Kidney (tissue), 14 donors: ENCODE measurements around the gene PPARA. TPM values are rescaled to one million over a fixed set of nuclear protein-coding genes. Genes with fewer than 3 reads are reported as not detected.

ENCODE experiments used
- DNase-seq, 5 donors: peaks; one replicate each; pipeline ENCODE4 v3.0.0-alpha.2; 2013 to 2020
- FAIRE-seq: peaks from 2 replicates; lab custom pipeline; 2012; peaks lifted over from hg19 to GRCh38; lab: Jason Lieb, UNC
- H3K27ac ChIP-seq, 2 donors: one replicate each; pipeline ENCODE4 v1.7.0; 2013; ENCODE audit warnings: low read depth in 2 of 2, low read length in 2 of 2, inconsistent platforms in 1 of 2
- H3K27me3 ChIP-seq: one replicate; pipeline ENCODE4 v1.7.1; 2013; ENCODE audit warnings: low read length, inconsistent platforms; ENCODE audit not compliant: control insufficient read depth, insufficient read depth
- H3K36me3 ChIP-seq, 3 donors: one replicate each; pipeline versions ENCODE4 v1.7.0 to v1.7.1; 2013; ENCODE audit warnings: low read length in 3 of 3, control low read depth in 1 of 3, inconsistent platforms in 1 of 3; ENCODE audit not compliant: insufficient read depth in 3 of 3, control insufficient read depth in 2 of 3
- H3K4me1 ChIP-seq, 3 donors: one replicate each; pipeline versions ENCODE4 v1.7.0 to v1.7.1; 2013; ENCODE audit warnings: low read length in 3 of 3, inconsistent platforms in 1 of 3, low read depth in 1 of 3; ENCODE audit not compliant: control insufficient read depth in 2 of 3, insufficient read depth in 2 of 3
- H3K4me3 ChIP-seq, 3 donors: one replicate each; pipeline versions ENCODE4 v1.7.0 to v1.8.1; 2013; ENCODE audit warnings: low read length in 3 of 3, control low read depth in 1 of 3, inconsistent platforms in 1 of 3
- H3K9ac ChIP-seq, 3 donors: one replicate each; pipeline versions ENCODE4 v1.7.0 to v1.7.1; 2013; ENCODE audit warnings: low read length in 3 of 3, control low read depth in 1 of 3, inconsistent platforms in 1 of 3
- H3K9me3 ChIP-seq, 3 donors: one replicate each; pipeline versions ENCODE4 v1.7.0 to v1.7.1; 2013; ENCODE audit warnings: low read length in 3 of 3, control low read depth in 1 of 3, inconsistent platforms in 1 of 3; ENCODE audit not compliant: control insufficient read depth in 2 of 3, insufficient read depth in 1 of 3
- intact Hi-C: fragments of 100-400 bp; cut with DNase I; formaldehyde crosslinking; loops from one replicate; pipeline ENCODE4 v1.11.1; 2022
- polyA plus RNA-seq: library from polyadenylated mRNA; stranded (reverse); fragments of 350-450 nt; fragmentation: Illumina TruSeq; extraction: RNeasy Lipid Tissue Mini Kit (QIAGEN cat#74804); gene quantifications from one replicate; pipeline ENCODE4 v1.2.3, GENCODE V29; 2014; ENCODE audit warnings: low read depth, low replicate concordance; ENCODE audit not compliant: insufficient read depth
- total RNA-seq: library from RNA; stranded (reverse); fragmentation: NEBNext Ultra II Directional; extraction: Animal tissue kit (Norgen Biotek cat#: 25700); gene quantifications from one replicate; pipeline ENCODE4 v1.2.1, GENCODE V29; 2021
- TF ChIP-seq, protein P1 (sequence below): IDR thresholded peaks from 3 replicates; pipeline ENCODE4 v1.5.1; 2012; ENCODE audit warnings: mild to moderate bottlenecking, moderate library complexity, borderline replicate concordance; ENCODE audit not compliant: insufficient read depth; ENCODE audit errors: extremely low read depth
- donor health status: control.
- donor health status: control.
- donor health status: control.
- donor health status: control.
- donor health status: control.
- donor health status: DM: yes; HTN: yes; CAD: no.
- donor health status: Normal renal cell carcinoma (clear cell type).

The PPARA gene
- total and polyA plus RNA-seq, 2 donors from 2014 or later: 15.8 to 36.8 TPM

- Histone ChIP-seq H3K9ac (no peak overlapping the region), H3K27me3 (no peaks in the 10 kb centered on the region), H3K36me3 (peaks cover 0 to 6% (median 2%) of the 10 kb centered on the region in 3 donors), H3K4me1 (peaks cover 0 to 10% (median 0%) of the 10 kb centered on the region in 3 donors), H3K27ac (no peak overlapping the region), H3K4me3 (no peak overlapping the region), H3K9me3 (no peaks in the 10 kb centered on the region)
- no peak for DNase-seq
- no peak for FAIRE-seq
- intact Hi-C loops: no loop called here
- TF ChIP-seq, protein P1, sequence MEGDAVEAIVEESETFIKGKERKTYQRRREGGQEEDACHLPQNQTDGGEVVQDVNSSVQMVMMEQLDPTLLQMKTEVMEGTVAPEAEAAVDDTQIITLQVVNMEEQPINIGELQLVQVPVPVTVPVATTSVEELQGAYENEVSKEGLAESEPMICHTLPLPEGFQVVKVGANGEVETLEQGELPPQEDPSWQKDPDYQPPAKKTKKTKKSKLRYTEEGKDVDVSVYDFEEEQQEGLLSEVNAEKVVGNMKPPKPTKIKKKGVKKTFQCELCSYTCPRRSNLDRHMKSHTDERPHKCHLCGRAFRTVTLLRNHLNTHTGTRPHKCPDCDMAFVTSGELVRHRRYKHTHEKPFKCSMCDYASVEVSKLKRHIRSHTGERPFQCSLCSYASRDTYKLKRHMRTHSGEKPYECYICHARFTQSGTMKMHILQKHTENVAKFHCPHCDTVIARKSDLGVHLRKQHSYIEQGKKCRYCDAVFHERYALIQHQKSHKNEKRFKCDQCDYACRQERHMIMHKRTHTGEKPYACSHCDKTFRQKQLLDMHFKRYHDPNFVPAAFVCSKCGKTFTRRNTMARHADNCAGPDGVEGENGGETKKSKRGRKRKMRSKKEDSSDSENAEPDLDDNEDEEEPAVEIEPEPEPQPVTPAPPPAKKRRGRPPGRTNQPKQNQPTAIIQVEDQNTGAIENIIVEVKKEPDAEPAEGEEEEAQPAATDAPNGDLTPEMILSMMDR: no peak
Measured at GRCh38 chr22:46244771-46245170, 94.4 kb downstream of the PPARA start.

GRCh38 chr22:46245511-46245910, 95.2 kb downstream of the PPARA start:
- Histone ChIP-seq H3K9ac (no peak overlapping the region), H3K36me3 (peaks cover 0 to 6% (median 2%) of the 10 kb centered on the region in 3 donors), H3K4me3 (peak overlapping the region in 1 of 3 donors; percentile 8), H3K27ac (no peak overlapping the region), H3K27me3 (no peaks in the 10 kb centered on the region), H3K4me1 (peaks cover 0 to 10% (median 0%) of the 10 kb centered on the region in 3 donors), H3K9me3 (no peaks in the 10 kb centered on the region)
- TF ChIP-seq, protein P1: no peak
- intact Hi-C loops: no loop called here
- DNase-seq (peak in 3 of 5 donors; percentile 26 to 86 (median 52)), FAIRE-seq (no peak)

- H3K4me1 ChIP-seq: peaks cover 0 to 10% (median 0%) of the 10 kb centered on the region in 3 donors
- intact Hi-C loops: no loop called here
- no peak overlapping the region for H3K27ac ChIP-seq
- peaks cover 0 to 6% (median 0%) of the 10 kb centered on the region in 3 donors for H3K36me3 ChIP-seq
- TF ChIP-seq, protein P1: no peak
- no peaks in the 10 kb centered on the region for H3K9me3 ChIP-seq
- H3K4me3 ChIP-seq: no peak overlapping the region
- DNase-seq (peak in 1 of 5 donors; percentile 31), FAIRE-seq (no peak)
- no peaks in the 10 kb centered on the region for H3K27me3 ChIP-seq
- no peak overlapping the region for H3K9ac ChIP-seq
Measured at GRCh38 chr22:46246178-46246577, 95.9 kb downstream of the PPARA start.
